HG03354 (cell line): ENCODE results near the gene TMC2.

Experiments used
- ATAC-seq: cut with Tn5 transposase; IDR thresholded peaks from one replicate; pipeline ENCODE4 v1.9.1; 2021; ENCODE audit warnings: mild to moderate bottlenecking; ENCODE audit not compliant: unreplicated experiment, poor library complexity, severe bottlenecking

The TMC2 gene

DNA sequence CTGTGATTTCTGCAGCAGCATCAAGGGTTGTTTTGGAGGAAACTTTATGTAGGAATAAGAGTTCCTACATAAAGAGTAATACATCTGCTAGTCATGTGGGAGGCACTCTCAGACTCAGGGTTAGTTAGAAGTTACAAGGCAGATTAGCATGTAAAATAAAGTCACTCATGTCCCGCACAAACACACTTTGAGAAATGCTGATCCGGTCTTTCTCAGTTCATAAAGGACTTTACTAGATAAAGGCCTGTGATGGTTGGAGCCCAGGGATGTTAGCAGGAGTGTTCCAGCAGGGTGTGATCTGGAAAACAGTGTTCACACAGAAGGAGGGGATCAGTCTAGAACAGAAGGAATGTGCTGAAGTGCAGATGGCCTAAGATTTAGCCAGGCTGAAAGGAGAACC is 83.0 kb downstream of the TMC2 start:
- no peak for ATAC-seq

DNA sequence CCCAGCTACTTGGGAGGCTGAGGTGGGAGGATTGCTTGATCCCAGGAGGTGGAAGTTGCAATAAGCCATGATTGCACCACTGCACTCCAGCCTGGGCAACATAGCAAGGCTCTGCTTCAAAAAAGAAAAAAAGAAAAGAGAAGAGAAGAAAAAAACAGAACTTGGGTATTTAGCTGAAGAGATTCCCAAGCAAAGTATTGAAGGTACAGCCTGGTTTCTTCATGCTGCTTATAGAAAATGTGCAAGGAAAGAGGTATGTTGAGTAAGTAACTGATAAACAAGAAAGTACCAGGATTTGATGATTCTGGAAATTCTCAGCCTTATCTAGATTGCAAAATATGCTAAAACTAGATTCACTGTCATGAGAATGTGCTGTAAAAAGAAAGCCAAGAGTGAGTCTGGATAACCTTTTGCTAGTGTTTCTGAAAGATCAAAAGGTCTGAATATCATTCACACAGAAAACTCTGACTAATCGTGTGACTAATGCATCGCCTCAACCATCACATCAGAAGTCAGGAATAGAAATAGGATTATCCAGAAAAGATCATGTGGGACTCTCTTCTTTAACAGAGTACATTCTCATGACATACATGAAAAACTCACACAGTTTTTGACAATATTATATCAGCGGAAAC is 83.7 kb downstream of the TMC2 start:
- ATAC-seq, result no peak

- ATAC-seq, result no peak
Measured at GRCh38 chr20:2624190-2624589, 87.8 kb downstream of the TMC2 start.

- no peak for ATAC-seq
Measured at GRCh38 chr20:2625062-2625461, 88.7 kb downstream of the TMC2 start.

DNA sequence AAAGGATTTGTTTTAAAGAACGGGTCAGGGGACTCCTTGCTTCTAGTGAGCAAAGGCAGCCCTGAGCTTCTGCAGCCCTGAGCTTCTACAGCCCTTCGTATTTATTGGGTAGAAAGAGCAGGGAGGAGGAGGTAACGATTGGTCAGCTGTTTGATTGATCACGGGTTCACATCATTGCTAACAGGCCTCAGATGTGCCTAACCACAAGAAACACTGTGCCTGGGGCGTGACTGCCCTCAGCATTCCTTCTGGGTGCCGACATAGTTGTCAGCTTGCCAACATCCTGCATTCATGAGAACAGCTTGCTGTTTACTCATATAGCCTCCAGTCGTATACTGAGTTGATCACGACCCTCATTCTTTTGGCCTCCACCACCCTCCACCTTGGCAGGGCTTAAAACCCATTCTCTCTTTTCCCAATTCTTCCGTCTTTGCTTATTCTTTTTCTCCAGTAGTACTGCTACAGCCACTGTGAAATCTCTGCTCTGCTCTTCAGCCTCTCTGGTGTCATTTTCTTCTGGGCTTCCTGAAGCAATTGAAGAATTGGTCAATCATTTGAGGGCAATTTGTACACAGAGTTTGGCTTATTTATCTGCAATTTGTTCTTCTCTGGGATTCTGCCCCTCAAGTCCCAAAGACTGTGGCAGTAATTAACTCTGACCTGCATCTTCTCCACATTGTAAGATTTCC is 90.6 kb downstream of the TMC2 start:
- no peak for ATAC-seq

DNA sequence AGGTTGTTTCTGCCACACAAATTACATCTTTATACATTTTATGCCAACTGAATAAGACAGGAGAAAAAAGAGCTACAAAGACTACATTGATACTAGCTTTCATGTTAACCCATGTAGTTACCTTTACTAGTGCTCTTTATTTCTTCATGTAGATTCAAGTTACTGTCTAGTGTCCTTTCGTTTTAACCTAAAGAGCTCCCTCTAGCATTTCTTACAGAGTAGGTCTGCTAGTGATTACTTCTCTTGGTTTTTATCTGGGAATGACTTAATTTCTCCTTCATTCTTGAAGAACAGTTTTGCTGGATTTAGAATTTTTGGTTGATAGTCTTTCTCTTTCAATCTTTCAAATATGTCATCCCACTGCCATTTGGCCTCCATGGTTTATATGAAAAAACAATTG is 94.9 kb downstream of the TMC2 start:
- ATAC-seq, result no peak

GRCh38 chr20:2633381-2633780 is 97.0 kb downstream of the TMC2 start:
- ATAC-seq, result no peak

- no peak for ATAC-seq
Measured at GRCh38 chr20:2637246-2637645, 100.9 kb downstream of the TMC2 start.

DNA sequence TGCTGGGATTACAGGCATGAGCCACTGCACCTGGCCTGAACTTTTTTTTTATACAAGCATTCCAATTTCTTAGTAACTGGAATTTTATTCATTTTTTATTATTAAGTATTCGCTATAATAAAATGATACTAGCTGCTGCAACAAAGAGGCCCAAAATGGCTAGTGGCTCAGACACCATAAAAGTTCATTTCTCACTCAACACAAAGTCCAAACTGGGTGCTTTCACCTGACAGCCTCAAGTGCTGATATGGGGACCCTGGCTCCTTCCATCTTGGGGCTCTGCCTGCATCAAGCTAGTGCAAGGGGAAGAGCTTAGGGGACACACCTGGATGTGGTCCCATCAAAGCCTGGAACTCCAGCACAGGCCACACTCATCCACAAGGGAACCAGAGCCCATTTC is 103.9 kb downstream of the TMC2 start:
- ATAC-seq, result no peak

DNA sequence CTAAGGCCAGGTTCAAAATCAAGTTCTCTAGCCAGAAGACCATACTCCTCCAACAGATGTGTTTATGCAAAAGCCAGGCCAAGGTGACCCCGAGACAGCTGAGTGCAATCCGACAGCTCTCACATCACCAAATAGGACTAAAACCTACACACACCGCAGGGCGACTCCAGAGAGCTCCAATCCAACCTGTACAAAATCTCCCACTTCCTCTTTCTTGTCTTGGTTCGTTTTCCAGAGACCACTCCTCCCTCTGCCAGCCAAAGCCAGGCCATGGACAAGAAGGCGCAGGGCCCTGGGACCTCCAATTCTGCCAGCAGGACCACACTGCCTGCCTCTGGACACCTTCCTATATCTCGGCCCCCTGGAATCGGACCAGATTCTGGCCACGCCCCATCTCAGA is 104.5 kb downstream of the TMC2 start:
- no peak for ATAC-seq

- ATAC-seq, result no peak
Measured at GRCh38 chr20:2643708-2644107, 107.3 kb downstream of the TMC2 start.

DNA sequence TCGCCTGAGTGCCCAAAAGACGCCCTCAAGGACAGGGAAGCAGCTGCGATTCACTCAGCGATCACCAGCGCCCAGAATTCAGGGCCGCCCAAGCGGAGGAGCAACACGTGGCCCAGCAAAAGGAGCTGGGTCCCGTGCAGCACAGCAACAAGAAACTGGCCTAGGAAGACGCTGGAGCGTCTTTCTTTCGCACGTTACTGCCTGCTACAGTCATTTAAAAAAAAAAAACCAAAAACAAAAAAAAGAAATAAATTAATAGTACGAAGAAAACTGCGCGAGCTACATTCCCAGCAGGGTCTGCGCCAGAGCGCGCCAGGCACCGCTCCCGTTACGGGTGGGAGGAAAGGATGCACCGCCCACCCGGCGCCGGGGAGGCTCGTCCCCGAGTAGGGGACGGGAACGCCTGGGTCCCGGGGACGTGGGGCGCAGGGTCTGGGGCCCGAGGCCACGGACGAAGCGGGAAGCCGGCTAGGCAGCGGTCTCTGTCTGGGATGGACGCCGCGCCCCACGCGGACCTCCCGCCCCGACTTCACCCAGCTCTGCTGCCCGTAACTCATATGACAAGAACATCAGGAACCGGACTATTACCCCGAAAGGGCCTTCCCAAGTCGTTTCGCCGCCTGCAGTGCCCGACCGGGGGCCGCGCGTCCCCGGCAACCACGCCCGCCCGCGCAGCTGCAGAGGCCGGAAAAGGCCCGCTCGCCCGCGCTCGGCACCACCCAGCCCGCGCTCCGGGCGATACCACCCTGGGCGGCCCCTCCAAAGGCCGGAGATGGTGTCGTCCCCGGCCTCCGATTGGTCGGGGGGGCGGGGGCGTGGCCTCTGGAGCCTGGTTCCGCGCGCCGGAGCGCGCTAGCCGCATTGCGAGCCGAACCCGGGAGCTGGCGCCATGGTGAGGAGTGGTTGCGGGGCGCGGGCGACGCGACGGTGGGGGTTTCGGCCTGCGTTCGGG is 115.7 kb downstream of the TMC2 start, which contains the start of gene NOP56:
Gene NOP56, plus strand, starts transcription at position 861 of the 952 bp plus-strand sequence. Its CDS starts 29 bp downstream, at position 890.
- ATAC-seq, result peak; percentile 89

GRCh38 chr20:2652724-2653555 is 116.6 kb downstream of the TMC2 start:
- ATAC-seq, result peak; percentile 44

DNA sequence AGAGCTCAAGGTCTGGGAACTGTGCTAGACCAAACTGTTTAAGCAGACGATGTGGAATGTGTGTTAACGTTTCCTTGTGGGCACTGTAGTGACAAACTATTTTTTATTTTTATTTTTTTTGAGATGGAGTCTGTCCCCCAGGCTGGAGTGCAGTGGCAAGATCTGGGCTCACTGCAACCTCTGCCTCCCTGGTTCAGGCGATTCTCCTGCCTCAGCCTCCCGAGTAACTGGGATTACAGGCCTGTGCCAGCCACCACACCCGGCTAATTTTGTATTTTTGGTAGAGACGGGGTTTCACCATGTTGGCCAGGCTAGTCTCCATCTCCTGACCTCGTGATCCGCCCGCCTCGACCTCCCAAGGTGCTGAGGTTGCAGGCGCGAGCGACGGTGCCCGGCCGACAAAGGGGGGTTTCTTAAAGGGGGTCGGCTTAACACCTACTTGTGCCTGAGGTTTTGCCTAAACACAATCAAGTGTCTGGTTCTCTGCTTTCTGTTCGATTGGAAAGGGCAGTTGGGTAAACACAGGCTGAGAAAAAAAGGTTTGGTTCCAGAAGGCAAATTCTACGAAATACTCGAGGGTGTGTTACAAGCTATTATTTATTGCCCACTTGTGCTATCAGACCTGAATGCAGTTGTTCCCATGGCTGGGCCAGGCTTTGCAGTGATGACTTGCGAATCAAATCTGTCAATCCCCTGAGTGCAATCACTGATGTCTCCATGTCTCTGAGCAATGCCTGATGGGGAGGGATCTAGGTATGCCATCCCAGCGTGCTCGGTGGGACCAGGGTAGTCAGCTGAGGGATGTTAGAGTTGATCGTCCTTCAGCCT is 117.4 kb downstream of the TMC2 start:
- no peak for ATAC-seq

- no peak for ATAC-seq
Measured at GRCh38 chr20:2654384-2654822, 118.0 kb downstream of the TMC2 start.

GRCh38 chr20:2654831-2655230 is 118.5 kb downstream of the TMC2 start:
- no peak for ATAC-seq

GRCh38 chr20:2655331-2656116 is 119.2 kb downstream of the TMC2 start:
- no peak for ATAC-seq
